H9 (cell line): Measurements from ENCODE around the gene VNN1. TPM values are rescaled to one million over a fixed set of nuclear protein-coding genes. Genes with fewer than 3 reads are reported as not detected.

Source experiments
- DNase-seq: peaks from one replicate; pipeline ENCODE4 v3.0.0-alpha.2; 2017
- H2AFZ ChIP-seq: one replicate; pipeline ENCODE4 v1.6.1; 2013; ENCODE audit warnings: mild to moderate bottlenecking, low read length, control low read depth, moderate library complexity
- H2AK5ac ChIP-seq: 2 replicates; pipeline ENCODE4 v1.6.1; 2013; ENCODE audit warnings: low read length, control low read depth, mixed read lengths; ENCODE audit not compliant: insufficient read length
- H2BK120ac ChIP-seq: one replicate; pipeline ENCODE4 v1.6.1; 2013; ENCODE audit warnings: low read depth, mild to moderate bottlenecking, low read length, control low read depth, inconsistent platforms; ENCODE audit not compliant: poor library complexity, severe bottlenecking
- H2BK12ac ChIP-seq: 2 replicates; pipeline ENCODE4 v1.6.1; 2013; ENCODE audit warnings: low read length, control low read depth, mixed read lengths, low read depth; ENCODE audit not compliant: insufficient read length
- H2BK15ac ChIP-seq: 2 replicates; pipeline ENCODE4 v1.6.1; 2013; ENCODE audit warnings: low read depth, low read length, control low read depth
- H2BK20ac ChIP-seq: one replicate; pipeline ENCODE4 v1.6.1; 2013; ENCODE audit warnings: low read depth, mild to moderate bottlenecking, low read length, control low read depth, inconsistent platforms; ENCODE audit not compliant: poor library complexity, severe bottlenecking
- H2BK5ac ChIP-seq: 2 replicates; pipeline ENCODE4 v1.6.1; 2013; ENCODE audit warnings: low read length, control low read depth, mixed read lengths; ENCODE audit not compliant: insufficient read length
- H3K14ac ChIP-seq: 2 replicates; pipeline ENCODE4 v1.6.1; 2013; ENCODE audit warnings: low read length, control low read depth; ENCODE audit not compliant: insufficient read depth
- H3K18ac ChIP-seq: 2 replicates; pipeline ENCODE4 v1.6.1; 2013; ENCODE audit warnings: low read depth, mild to moderate bottlenecking, mixed read lengths, low read length, control low read depth; ENCODE audit not compliant: insufficient read length
- H3K23ac ChIP-seq: 2 replicates; pipeline ENCODE4 v1.6.1; 2013; ENCODE audit warnings: low read length, control low read depth, mixed read lengths, low read depth; ENCODE audit not compliant: insufficient read length
- H3K23me2 ChIP-seq: 2 replicates; pipeline ENCODE4 v1.6.1; 2013; ENCODE audit warnings: low read depth, mild to moderate bottlenecking, mixed read lengths, low read length, control low read depth; ENCODE audit not compliant: insufficient read length, poor library complexity, severe bottlenecking
- H3K27ac ChIP-seq: 2 replicates; pipeline ENCODE4 v1.5.1; 2013; ENCODE audit warnings: low read length, control low read depth, mixed read lengths, low read depth; ENCODE audit not compliant: insufficient read length
- H3K27me3 ChIP-seq: 2 replicates; pipeline ENCODE4 v1.6.1; 2013; ENCODE audit warnings: low read length, control low read depth, inconsistent platforms; ENCODE audit not compliant: insufficient read depth
- H3K4ac ChIP-seq: 2 replicates; pipeline ENCODE4 v1.6.1; 2013; ENCODE audit warnings: low read depth, mild to moderate bottlenecking, control low read depth, inconsistent platforms, low read length, moderate library complexity
- H3K4me1 ChIP-seq: 2 replicates; pipeline ENCODE4 v1.6.1; 2013; ENCODE audit warnings: low read length, control low read depth, inconsistent platforms; ENCODE audit not compliant: insufficient read depth
- H3K4me2 ChIP-seq: 2 replicates; pipeline ENCODE4 v1.6.1; 2013; ENCODE audit warnings: low read length, control low read depth, mixed read lengths; ENCODE audit not compliant: insufficient read length, insufficient read depth
- H3K56ac ChIP-seq: 2 replicates; pipeline ENCODE4 v1.6.1; 2013; ENCODE audit warnings: low read depth, mild to moderate bottlenecking, mixed read lengths, low read length, control low read depth; ENCODE audit not compliant: insufficient read length
- H3K79me1 ChIP-seq: 2 replicates; pipeline ENCODE4 v1.6.1; 2013; ENCODE audit warnings: low read depth, mild to moderate bottlenecking, moderate library complexity, low read length, control low read depth, inconsistent platforms; ENCODE audit not compliant: insufficient read depth, poor library complexity, severe bottlenecking
- H3K79me2 ChIP-seq: 2 replicates; pipeline ENCODE4 v1.6.1; 2013; ENCODE audit warnings: low read length, control low read depth, inconsistent platforms; ENCODE audit not compliant: insufficient read depth
- H3K9ac ChIP-seq: 2 replicates; pipeline ENCODE4 v1.6.1; 2013; ENCODE audit warnings: low read length, control low read depth, mixed read lengths; ENCODE audit not compliant: insufficient read length; ENCODE audit errors: extremely low read depth
- H3K9me3 ChIP-seq: one replicate; pipeline ENCODE4 v1.6.1; 2013; ENCODE audit warnings: low read depth, low read length, inconsistent platforms; ENCODE audit not compliant: control insufficient read depth
- H3T11ph ChIP-seq: one replicate; pipeline ENCODE4 v1.6.1; 2013; ENCODE audit warnings: mild to moderate bottlenecking, low read length, control low read depth, inconsistent platforms
- H4K20me1 ChIP-seq: one replicate; pipeline ENCODE4 v1.6.1; 2013; ENCODE audit not compliant: control insufficient read depth, insufficient read length, insufficient read depth
- H4K5ac ChIP-seq: 2 replicates; pipeline ENCODE4 v1.6.1; 2013; ENCODE audit warnings: low read depth, mild to moderate bottlenecking, mixed read lengths, low read length, control low read depth; ENCODE audit not compliant: insufficient read length
- H4K8ac ChIP-seq: replicated peaks from 2 replicates; pipeline ENCODE4 v1.6.1; 2013; ENCODE audit warnings: low read length, control low read depth, mixed read lengths, low read depth; ENCODE audit not compliant: insufficient read length
- H4K91ac ChIP-seq: 2 replicates; pipeline ENCODE4 v1.6.1; 2013; ENCODE audit warnings: low read depth, mild to moderate bottlenecking, moderate library complexity, mixed read lengths, low read length, control low read depth; ENCODE audit not compliant: insufficient read length
- H3K27ac Mint-ChIP-seq, 3 experiments: 2 replicates in 2 of 3; 3 replicates in 1 of 3; pipeline ENCODE4 v1.8.0; 2020 to 2021; ENCODE audit warnings: mixed read lengths in 3 of 3, mild to moderate bottlenecking in 1 of 3, moderate library complexity in 1 of 3
- H3K27me3 Mint-ChIP-seq: 2 replicates; pipeline ENCODE4 v1.8.0; 2021; ENCODE audit warnings: low read depth, mild to moderate bottlenecking, moderate library complexity, mixed read lengths
- H3K36me3 Mint-ChIP-seq, 3 experiments: 2 replicates in 2 of 3; 3 replicates in 1 of 3; pipeline ENCODE4 v1.8.0; 2020 to 2021; ENCODE audit warnings: low read depth in 3 of 3, mixed read lengths in 3 of 3; ENCODE audit not compliant: insufficient read depth in 1 of 3
- H3K4me1 Mint-ChIP-seq, 2 experiments: 2 replicates each; pipeline ENCODE4 v1.8.0; 2020; ENCODE audit warnings: mixed read lengths in 2 of 2
- H3K4me3 Mint-ChIP-seq, 2 experiments: 2 replicates in 1 of 2; 3 replicates in 1 of 2; pipeline ENCODE4 v1.8.0; 2020 to 2021; ENCODE audit warnings: mild to moderate bottlenecking in 2 of 2, mixed read lengths in 2 of 2, moderate library complexity in 1 of 2
- H3K9me3 Mint-ChIP-seq, 2 experiments: 2 replicates in 1 of 2; 3 replicates in 1 of 2; pipeline ENCODE4 v1.8.0; 2020; ENCODE audit warnings: mild to moderate bottlenecking in 2 of 2, mixed read lengths in 2 of 2, moderate library complexity in 1 of 2
- CTCF ChIP-seq: fragments of 200-600 bp; sonication (generic); conservative IDR thresholded peaks from 3 replicates; pipeline ENCODE4 v1.8.0; 2021; ENCODE audit warnings: antibody characterized with exemption, mild to moderate bottlenecking
- total RNA-seq: library from RNA; stranded (reverse); gene quantifications from 2 replicates; pipeline ENCODE4 v1.2.1, GENCODE V29; 2021

VNN1 gene
- total RNA-seq, 1 experiment from 2014 or later: not detected

- Histone ChIP-seq H2AFZ (no peak overlapping the region), H3K14ac (no peak overlapping the region), H3T11ph (no peak overlapping the region), H2BK20ac (no peak overlapping the region), H2AK5ac (no peak overlapping the region), H3K27ac (no peak overlapping the region), H3K9me3 (no peaks in the 10 kb centered on the region), H3K23ac (no peak overlapping the region), H4K5ac (no peak overlapping the region), H2BK5ac (no peak overlapping the region), H3K56ac (no peak overlapping the region), H4K91ac (no peak overlapping the region), H3K23me2 (no peaks in the 10 kb centered on the region), H3K4me2 (no peak overlapping the region), H3K9ac (no peak overlapping the region), H3K4me1 (no peaks in the 10 kb centered on the region), H2BK15ac (no peak overlapping the region), H3K18ac (no peak overlapping the region), H3K4ac (no peak overlapping the region), H4K20me1 (no peaks in the 10 kb centered on the region), H3K79me1 (no peaks in the 10 kb centered on the region), H3K79me2 (no peaks in the 10 kb centered on the region), H3K27me3 (no peaks in the 10 kb centered on the region), H2BK120ac (no peak overlapping the region), H2BK12ac (no peak overlapping the region), H4K8ac (no peak overlapping the region)
- no peak for DNase-seq
- no peaks in the 10 kb centered on the region for H3K36me3 Mint-ChIP-seq
- no peak overlapping the region for H3K27ac Mint-ChIP-seq
- H3K4me1 Mint-ChIP-seq: 0 out of 4 replicates have a peak, but pooled peaks cover 0 to 3% of the 10 kb centered on the region in 2 experiments
- no peak for TF ChIP-seq CTCF
- no peaks in the 10 kb centered on the region for H3K27me3 Mint-ChIP-seq
- H3K9me3 Mint-ChIP-seq: 0 out of 5 replicates have a peak, but pooled peaks cover 0 to 2% of the 10 kb centered on the region in 2 experiments
- no peak overlapping the region for H3K4me3 Mint-ChIP-seq
Measured at GRCh38 chr6:132675749-132676148, 38.1 kb downstream of the VNN1 start.
